Mucosa of gallbladder (tissue), 1 donor: Measurements from ENCODE around the gene JDP2. TPM values are rescaled to one million over a fixed set of nuclear protein-coding genes. Genes with fewer than 3 reads are reported as not detected.

Experiments used
- DNase-seq: peaks from one replicate; pipeline ENCODE4 v3.0.0-alpha.2; 2020; ENCODE audit warnings: low spot score
- total RNA-seq: library from RNA; stranded (reverse); gene quantifications from one replicate; pipeline ENCODE4 v1.2.1, GENCODE V29; 2021
- donor health status: DM: no; HTN: no; CAD: no.

Gene JDP2
- total RNA-seq, 1 donor from 2014 or later = 43.0 TPM

GRCh38 chr14:75484711-75485429, 57.0 kb downstream of the JDP2 start:
- DNase-seq = no peak

- DNase-seq = no peak
Observed at GRCh38 chr14:75486318-75486717, 58.5 kb downstream of the JDP2 start.

GRCh38 chr14:75487155-75487671, 59.4 kb downstream of the JDP2 start:
- no peak for DNase-seq

GRCh38 chr14:75489480-75489837, 61.6 kb downstream of the JDP2 start:
- no peak for DNase-seq

GRCh38 chr14:75491376-75491978, 63.7 kb downstream of the JDP2 start:
- no peak for DNase-seq

GRCh38 chr14:75492832-75493591, 65.2 kb downstream of the JDP2 start:
- no peak for DNase-seq

GRCh38 chr14:75493592-75494087, 65.8 kb downstream of the JDP2 start:
- DNase-seq = no peak

GRCh38 chr14:75494896-75495295, 67.1 kb downstream of the JDP2 start:
- DNase-seq = no peak

- no peak for DNase-seq
Observed at GRCh38 chr14:75495399-75495798, 67.6 kb downstream of the JDP2 start.

- DNase-seq = no peak
Observed at GRCh38 chr14:75495882-75496281, 68.1 kb downstream of the JDP2 start.

GRCh38 chr14:75496755-75497154, 68.9 kb downstream of the JDP2 start:
- DNase-seq = no peak

- no peak for DNase-seq
Observed at GRCh38 chr14:75497191-75497590, 69.4 kb downstream of the JDP2 start.

GRCh38 chr14:75497701-75498100, 69.9 kb downstream of the JDP2 start:
- DNase-seq = no peak

GRCh38 chr14:75499084-75499875, 71.5 kb downstream of the JDP2 start:
- DNase-seq = no peak

- DNase-seq = no peak
Observed at GRCh38 chr14:75501080-75501479, 73.3 kb downstream of the JDP2 start.

GRCh38 chr14:75504411-75504810, 76.6 kb downstream of the JDP2 start:
- no peak for DNase-seq

GRCh38 chr14:75506930-75507329, 79.1 kb downstream of the JDP2 start:
- DNase-seq = no peak

GRCh38 chr14:75510547-75510946, 82.7 kb downstream of the JDP2 start:
- no peak for DNase-seq

- DNase-seq = no peak
Observed at GRCh38 chr14:75511201-75511600, 83.4 kb downstream of the JDP2 start.

- no peak for DNase-seq
Observed at GRCh38 chr14:75513911-75514672, 86.3 kb downstream of the JDP2 start.
